Erythroblast (primary cell): ENCODE measurements around the gene EBP.

Experiments
- GATA1 ChIP-seq: IDR thresholded peaks from 2 replicates; pipeline ENCODE4 v1.6.1; 2011; ENCODE audit warnings: low read depth, mild to moderate bottlenecking, control low read depth, low read length, moderate library complexity
- POLR2A ChIP-seq: IDR thresholded peaks from 2 replicates; pipeline ENCODE4 v1.6.1; 2011; ENCODE audit warnings: mild to moderate bottlenecking, low read length

DNA sequence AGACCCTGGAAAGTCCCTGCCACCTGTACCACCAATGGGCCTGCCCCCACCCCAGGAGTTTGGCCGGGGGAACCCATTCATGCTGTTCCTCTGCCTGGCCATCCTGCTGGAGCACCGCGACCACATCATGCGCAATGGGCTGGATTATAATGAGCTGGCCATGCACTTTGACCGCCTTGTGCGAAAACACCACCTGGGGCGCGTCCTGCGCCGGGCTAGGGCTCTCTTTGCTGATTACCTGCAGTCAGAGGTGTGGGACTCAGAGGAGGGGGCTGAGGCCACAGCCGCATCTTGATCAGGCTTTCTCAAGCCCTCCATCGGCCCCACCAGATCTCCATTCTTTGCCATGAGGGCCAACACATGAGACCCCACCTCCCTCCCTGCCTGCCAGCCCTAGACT, 39.1 kb downstream of the EBP start:
- TF ChIP-seq POLR2A (no peak), GATA1 (no peak)
